MM.1S (cell line): ENCODE measurements around the gene EPS8L2.

Experiments
- DNase-seq: peaks from one replicate; pipeline ENCODE4 v3.0.0-alpha.2; 2015
- H2AFZ ChIP-seq: fragments of 300-600 bp; sonication (generic); 2 replicates; pipeline ENCODE4 v1.6.0; 2016; ENCODE audit warnings: antibody characterized with exemption, low read length
- H3F3A ChIP-seq: fragments of 300-600 bp; sonication (generic); 2 replicates; pipeline ENCODE4 v1.6.1; 2016; ENCODE audit warnings: mild to moderate bottlenecking, antibody characterized with exemption, low read length, moderate library complexity, mixed read lengths; ENCODE audit not compliant: insufficient read depth
- H3K27ac ChIP-seq: fragments of 300-600 bp; sonication (generic); 2 replicates; pipeline ENCODE4 v1.5.1; 2016; ENCODE audit warnings: mild to moderate bottlenecking, low read length
- H3K27me3 ChIP-seq: fragments of 300-600 bp; sonication (generic); replicated peaks from 2 replicates; pipeline ENCODE4 v1.6.0; 2016; ENCODE audit warnings: low read length; ENCODE audit not compliant: insufficient read depth
- H3K36me3 ChIP-seq: fragments of 300-600 bp; sonication (generic); replicated peaks from 2 replicates; pipeline ENCODE4 v1.6.1; 2016; ENCODE audit warnings: mild to moderate bottlenecking, low read length, mixed read lengths; ENCODE audit not compliant: insufficient read depth
- H3K4me1 ChIP-seq: fragments of 300-600 bp; sonication (generic); 2 replicates; pipeline ENCODE4 v1.6.1; 2016; ENCODE audit warnings: low read length, mixed read lengths
- H3K4me2 ChIP-seq: fragments of 300-600 bp; sonication (generic); 2 replicates; pipeline ENCODE4 v1.6.0; 2016; ENCODE audit warnings: low read depth, low read length
- H3K4me3 ChIP-seq: fragments of 300-600 bp; sonication (generic); 2 replicates; pipeline ENCODE4 v1.5.1; 2016; ENCODE audit warnings: low read length, mixed read lengths
- H3K79me2 ChIP-seq: fragments of 300-600 bp; sonication (generic); 2 replicates; pipeline ENCODE4 v1.6.1; 2016; ENCODE audit warnings: mixed run types, low read length, mixed read lengths
- H3K9ac ChIP-seq: fragments of 300-600 bp; sonication (generic); 2 replicates; pipeline ENCODE4 v1.6.1; 2016; ENCODE audit warnings: low read length, mixed read lengths
- H3K9me2 ChIP-seq: fragments of 300-600 bp; sonication (generic); replicated peaks from 2 replicates; pipeline ENCODE4 v1.6.1; 2016; ENCODE audit warnings: mild to moderate bottlenecking, low read length, mixed read lengths; ENCODE audit not compliant: insufficient read depth
- H3K9me3 ChIP-seq: fragments of 300-600 bp; sonication (generic); replicated peaks from 2 replicates; pipeline ENCODE4 v1.6.1; 2016; ENCODE audit warnings: mild to moderate bottlenecking, low read length, mixed read lengths; ENCODE audit not compliant: insufficient read depth
- H4K20me1 ChIP-seq: fragments of 300-600 bp; sonication (generic); 2 replicates; pipeline ENCODE4 v1.6.1; 2016; ENCODE audit warnings: mild to moderate bottlenecking, low read length, moderate library complexity, mixed read lengths; ENCODE audit not compliant: insufficient read depth
- EZH2 ChIP-seq: fragments of 300-600 bp; sonication (generic); optimal IDR thresholded peaks from 2 replicates; pipeline ENCODE3; 2017; ENCODE audit warnings: low read depth, mild to moderate bottlenecking, antibody characterized with exemption, low read length, mixed read lengths
- EZH2phosphoT487 ChIP-seq: fragments of 300-600 bp; sonication (generic); IDR thresholded peaks from 2 replicates; pipeline ENCODE4 v1.6.1; 2018; ENCODE audit warnings: antibody characterized with exemption, low read length
- TF ChIP-seq, protein P1 (sequence below): fragments of 300-600 bp; sonication (generic); IDR thresholded peaks from 2 replicates; pipeline ENCODE4 v1.5.1; 2016; ENCODE audit warnings: antibody characterized with exemption, low read length, mixed read lengths

EPS8L2 gene

GRCh38 chr11:680970-681369 lies 25.1 kb upstream of the EPS8L2 start:
- Histone ChIP-seq H3K4me1 (no peaks in the 10 kb centered on the region), H3K4me2 (no peak overlapping the region), H3K36me3 (peaks cover 5% of the 10 kb centered on the region), H4K20me1 (no peaks in the 10 kb centered on the region), H3F3A (no peaks in the 10 kb centered on the region), H3K27ac (no peak overlapping the region), H3K9me3 (no peaks in the 10 kb centered on the region), H3K27me3 (no peaks in the 10 kb centered on the region), H3K4me3 (no peak overlapping the region), H3K9ac (no peak overlapping the region), H2AFZ (no peak overlapping the region), H3K9me2 (no peaks in the 10 kb centered on the region), H3K79me2 (no peaks in the 10 kb centered on the region)
- TF ChIP-seq EZH2phosphoT487 (no peak), EZH2 (no peak)
- TF ChIP-seq, protein P1, sequence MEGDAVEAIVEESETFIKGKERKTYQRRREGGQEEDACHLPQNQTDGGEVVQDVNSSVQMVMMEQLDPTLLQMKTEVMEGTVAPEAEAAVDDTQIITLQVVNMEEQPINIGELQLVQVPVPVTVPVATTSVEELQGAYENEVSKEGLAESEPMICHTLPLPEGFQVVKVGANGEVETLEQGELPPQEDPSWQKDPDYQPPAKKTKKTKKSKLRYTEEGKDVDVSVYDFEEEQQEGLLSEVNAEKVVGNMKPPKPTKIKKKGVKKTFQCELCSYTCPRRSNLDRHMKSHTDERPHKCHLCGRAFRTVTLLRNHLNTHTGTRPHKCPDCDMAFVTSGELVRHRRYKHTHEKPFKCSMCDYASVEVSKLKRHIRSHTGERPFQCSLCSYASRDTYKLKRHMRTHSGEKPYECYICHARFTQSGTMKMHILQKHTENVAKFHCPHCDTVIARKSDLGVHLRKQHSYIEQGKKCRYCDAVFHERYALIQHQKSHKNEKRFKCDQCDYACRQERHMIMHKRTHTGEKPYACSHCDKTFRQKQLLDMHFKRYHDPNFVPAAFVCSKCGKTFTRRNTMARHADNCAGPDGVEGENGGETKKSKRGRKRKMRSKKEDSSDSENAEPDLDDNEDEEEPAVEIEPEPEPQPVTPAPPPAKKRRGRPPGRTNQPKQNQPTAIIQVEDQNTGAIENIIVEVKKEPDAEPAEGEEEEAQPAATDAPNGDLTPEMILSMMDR = no peak
- no peak for DNase-seq

GRCh38 chr11:686451-687243 lies 19.4 kb upstream of the EPS8L2 start:
- no peak overlapping the region for H3K27ac ChIP-seq
- no peaks in the 10 kb centered on the region for H3K4me1 ChIP-seq
- no peaks in the 10 kb centered on the region for H4K20me1 ChIP-seq
- no peak overlapping the region for H3K4me3 ChIP-seq
- no peak overlapping the region for H3K4me2 ChIP-seq
- TF ChIP-seq, protein P1 = no peak
- TF ChIP-seq EZH2 = no peak
- TF ChIP-seq EZH2phosphoT487 = no peak
- DNase-seq = no peak
- peaks cover 25% of the 10 kb centered on the region for H3K79me2 ChIP-seq
- no peak overlapping the region for H3K9ac ChIP-seq
- H3K27me3 ChIP-seq = no peaks in the 10 kb centered on the region
- no peak overlapping the region for H2AFZ ChIP-seq
- H3F3A ChIP-seq = no peaks in the 10 kb centered on the region
- H3K9me3 ChIP-seq = no peaks in the 10 kb centered on the region
- H3K36me3 ChIP-seq = peaks cover 5% of the 10 kb centered on the region; the same call in 1 of the 2 replicates
- no peaks in the 10 kb centered on the region for H3K9me2 ChIP-seq

GRCh38 chr11:687751-688150 lies 18.3 kb upstream of the EPS8L2 start:
- no peaks in the 10 kb centered on the region for H3K27me3 ChIP-seq
- no peak overlapping the region for H3K27ac ChIP-seq

More at GRCh38 chr11:687751-688150, 18.3 kb upstream of the EPS8L2 start:
- Histone ChIP-seq H3F3A (peaks cover under 1% of the 10 kb centered on the region; the same call in 1 of the 2 replicates), H3K79me2 (peaks cover 34% of the 10 kb centered on the region), H3K9me3 (no peaks in the 10 kb centered on the region), H2AFZ (no peak overlapping the region), H3K9ac (no peak overlapping the region), H3K9me2 (no peaks in the 10 kb centered on the region), H3K4me3 (no peak overlapping the region), H3K4me1 (0 out of 2 replicates have a peak, but pooled peaks cover 5% of the 10 kb centered on the region), H3K36me3 (peaks cover 5% of the 10 kb centered on the region; the same call in 1 of the 2 replicates), H4K20me1 (no peaks in the 10 kb centered on the region), H3K4me2 (no peak overlapping the region)
- no peak for DNase-seq
- TF ChIP-seq EZH2phosphoT487 (no peak), EZH2 (no peak)
- TF ChIP-seq, protein P1 = no peak
